Measurements from ENCODE around the gene ALPI. TPM values are rescaled to one million over a fixed set of nuclear protein-coding genes. Genes with fewer than 3 reads are reported as not detected.

ALPI gene
- total RNA-seq, 2 donors from 2014 or later, result not detected

DNA sequence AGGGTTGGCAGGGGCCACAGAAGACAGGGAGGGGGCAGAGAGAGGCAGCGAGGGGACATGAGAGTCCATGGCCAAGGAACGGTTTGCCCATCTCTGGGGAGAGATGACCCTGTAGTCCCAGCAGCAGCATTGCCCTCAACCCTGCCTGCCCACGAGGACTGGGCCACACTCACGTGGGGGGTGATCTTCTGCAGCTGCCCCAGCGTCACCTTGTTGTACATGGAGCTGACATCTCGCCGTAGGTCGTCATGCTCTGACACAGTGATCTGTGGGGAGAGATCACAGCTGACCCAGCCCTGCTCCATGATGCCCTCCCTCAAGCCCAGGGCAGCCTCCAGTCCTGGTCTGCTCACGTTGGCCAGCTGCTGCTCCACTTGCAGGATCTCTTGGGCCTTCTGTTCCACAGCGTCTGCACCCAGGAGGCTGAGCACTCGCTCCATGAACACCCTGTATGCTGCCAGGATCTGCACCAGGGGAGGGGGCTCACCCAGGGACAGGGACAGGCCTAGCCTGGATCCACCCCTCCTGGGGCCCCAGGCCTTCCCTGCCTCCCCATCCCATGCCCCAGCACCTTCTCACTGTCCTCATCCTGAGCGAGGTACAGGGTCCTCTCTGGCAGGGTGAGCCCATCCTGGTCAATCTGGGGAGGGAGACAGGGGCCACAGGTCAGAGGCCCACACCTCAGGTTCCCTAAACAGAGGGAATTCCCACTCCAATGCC lies 28.8 kb downstream of the ALPI start:
- Histone ChIP-seq H3K9me3 (ENCODE audit: control insufficient read depth, low read length) (no peaks in the 10 kb centered on the region), H3K36me3 (ENCODE audit: control insufficient read depth, insufficient read depth, low read length) (no peaks in the 10 kb centered on the region), H3K9ac (ENCODE audit: extremely low read depth, low read length, poor library complexity, severe bottlenecking) (no peak overlapping the region), H3K4me1 (ENCODE audit: control insufficient read depth, insufficient read depth, low read length) (no peaks in the 10 kb centered on the region), H3K4me3 (ENCODE audit: low read length) (no peak overlapping the region), H3K27ac (ENCODE audit: low read depth, low read length) (no peak overlapping the region), H3K27me3 (ENCODE audit: control insufficient read depth, insufficient read depth, low read length, poor library complexity, severe bottlenecking) (peaks cover 72% of the 10 kb centered on the region)
- peak; percentile 42 for DNase-seq
- Mint-ChIP-seq H3K4me1 (peaks cover 6% of the 10 kb centered on the region), H3K27ac (no peak overlapping the region), H3K36me3 (ENCODE audit: low read depth) (no peaks in the 10 kb centered on the region), H3K9me3 (no peaks in the 10 kb centered on the region), H3K27me3 (ENCODE audit: insufficient read depth) (peaks cover 68% of the 10 kb centered on the region), H3K4me3 (peak overlapping the region; percentile 37)
- TF ChIP-seq, protein P1, sequence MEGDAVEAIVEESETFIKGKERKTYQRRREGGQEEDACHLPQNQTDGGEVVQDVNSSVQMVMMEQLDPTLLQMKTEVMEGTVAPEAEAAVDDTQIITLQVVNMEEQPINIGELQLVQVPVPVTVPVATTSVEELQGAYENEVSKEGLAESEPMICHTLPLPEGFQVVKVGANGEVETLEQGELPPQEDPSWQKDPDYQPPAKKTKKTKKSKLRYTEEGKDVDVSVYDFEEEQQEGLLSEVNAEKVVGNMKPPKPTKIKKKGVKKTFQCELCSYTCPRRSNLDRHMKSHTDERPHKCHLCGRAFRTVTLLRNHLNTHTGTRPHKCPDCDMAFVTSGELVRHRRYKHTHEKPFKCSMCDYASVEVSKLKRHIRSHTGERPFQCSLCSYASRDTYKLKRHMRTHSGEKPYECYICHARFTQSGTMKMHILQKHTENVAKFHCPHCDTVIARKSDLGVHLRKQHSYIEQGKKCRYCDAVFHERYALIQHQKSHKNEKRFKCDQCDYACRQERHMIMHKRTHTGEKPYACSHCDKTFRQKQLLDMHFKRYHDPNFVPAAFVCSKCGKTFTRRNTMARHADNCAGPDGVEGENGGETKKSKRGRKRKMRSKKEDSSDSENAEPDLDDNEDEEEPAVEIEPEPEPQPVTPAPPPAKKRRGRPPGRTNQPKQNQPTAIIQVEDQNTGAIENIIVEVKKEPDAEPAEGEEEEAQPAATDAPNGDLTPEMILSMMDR (conservative IDR thresholded peaks at IDR 0.05), result no peak
- 87 to 91% methylated on average over 6 to 12 of the region's 12 CpGs for WGBS, 2 experiments (ENCODE audit: insufficient coverage in 1 of 2, insufficient read length in 1 of 2)

DNA sequence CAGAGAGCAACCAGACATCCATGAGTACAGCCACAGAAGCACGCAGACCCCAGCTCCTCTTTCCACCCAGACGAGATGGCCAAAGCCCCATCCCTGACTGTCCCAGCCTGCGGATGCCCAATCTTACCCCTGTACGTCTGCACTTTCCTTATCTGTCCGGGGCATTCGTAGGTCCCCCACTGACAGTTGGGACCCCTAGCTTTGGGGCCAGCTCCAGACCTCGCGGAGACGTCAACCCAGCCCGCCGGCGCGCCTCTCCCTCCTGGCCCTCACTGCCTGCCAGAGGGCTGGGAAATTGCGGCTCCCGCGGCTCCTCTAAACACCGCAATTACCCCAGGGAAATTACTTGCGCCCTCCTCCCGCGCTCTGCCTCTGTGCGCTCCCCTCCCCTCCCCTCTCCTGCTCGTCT lies 29.4 kb downstream of the ALPI start:
- H3K27ac ChIP-seq (ENCODE audit: low read depth, low read length), result no peak overlapping the region
- no peaks in the 10 kb centered on the region for H3K9me3 ChIP-seq (ENCODE audit: control insufficient read depth, low read length)
- H3K4me3 ChIP-seq (ENCODE audit: low read length), result no peak overlapping the region
- no peaks in the 10 kb centered on the region for H3K4me1 ChIP-seq (ENCODE audit: control insufficient read depth, insufficient read depth, low read length)
- DNase-seq, result no peak
- no peaks in the 10 kb centered on the region for H3K9me3 Mint-ChIP-seq
- H3K4me3 Mint-ChIP-seq, result peak overlapping the region; percentile 37
- 18 to 58% methylated on average over 4 to 22 of the region's 22 CpGs for WGBS, 2 experiments (ENCODE audit: insufficient coverage in 1 of 2, insufficient read length in 1 of 2)
- H3K4me1 Mint-ChIP-seq, result peaks cover 7% of the 10 kb centered on the region
- H3K9ac ChIP-seq (ENCODE audit: extremely low read depth, low read length, poor library complexity, severe bottlenecking), result no peak overlapping the region
- H3K36me3 Mint-ChIP-seq (ENCODE audit: low read depth), result no peaks in the 10 kb centered on the region
- peaks cover 73% of the 10 kb centered on the region for H3K27me3 Mint-ChIP-seq (ENCODE audit: insufficient read depth)
- TF ChIP-seq, protein P1 (conservative IDR thresholded peaks at IDR 0.05), result no peak
- no peak overlapping the region for H3K27ac Mint-ChIP-seq
- H3K36me3 ChIP-seq (ENCODE audit: control insufficient read depth, insufficient read depth, low read length), result no peaks in the 10 kb centered on the region
- H3K27me3 ChIP-seq (ENCODE audit: control insufficient read depth, insufficient read depth, low read length, poor library complexity, severe bottlenecking), result peaks cover 77% of the 10 kb centered on the region

DNA sequence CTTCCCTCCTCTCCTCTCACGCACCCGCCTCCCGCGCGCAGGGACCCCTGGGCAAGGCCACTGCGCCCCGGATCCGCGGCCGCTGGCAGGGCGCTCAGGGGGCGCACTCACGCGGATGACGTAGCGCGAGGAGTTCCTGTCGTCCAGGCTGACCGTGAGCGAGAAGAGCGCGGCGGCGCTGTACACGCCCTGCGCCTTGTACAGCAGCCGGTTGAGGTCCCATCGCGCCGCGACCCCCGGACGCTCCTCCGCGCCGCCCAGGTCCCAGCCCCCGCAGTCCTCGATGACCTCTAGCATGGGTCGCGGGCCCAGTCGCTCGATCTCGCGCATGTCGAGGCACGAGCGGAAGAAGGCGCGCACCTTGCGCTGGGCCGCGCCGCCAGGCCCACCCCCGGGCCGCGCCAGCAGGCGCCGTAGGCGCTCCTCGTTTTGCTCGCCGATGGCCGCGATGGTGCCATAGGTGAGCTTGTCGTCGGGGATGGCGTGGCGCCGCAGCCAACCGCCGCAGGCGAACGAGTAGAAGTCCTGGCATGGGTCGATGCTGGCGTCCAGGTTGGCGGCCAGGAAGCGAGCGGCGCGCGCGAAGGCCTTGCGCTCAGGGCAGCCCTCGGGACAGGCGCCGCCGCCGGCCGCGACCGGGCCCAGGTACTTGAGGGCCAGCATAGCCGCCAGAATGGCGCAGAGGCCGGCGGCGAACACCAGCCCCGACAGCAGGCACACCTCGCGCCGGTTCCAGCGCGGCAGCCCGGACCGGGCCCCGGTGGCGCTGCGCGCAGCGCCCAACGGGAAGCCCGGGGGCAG lies 30.0 kb downstream of the ALPI start:
- H3K4me1 ChIP-seq (ENCODE audit: control insufficient read depth, insufficient read depth, low read length), result no peaks in the 10 kb centered on the region
- H3K36me3 ChIP-seq (ENCODE audit: control insufficient read depth, insufficient read depth, low read length), result no peaks in the 10 kb centered on the region
- peaks cover 77% of the 10 kb centered on the region for H3K27me3 ChIP-seq (ENCODE audit: control insufficient read depth, insufficient read depth, low read length, poor library complexity, severe bottlenecking)
- H3K4me3 Mint-ChIP-seq, result peak overlapping the region; percentile 37
- no peak overlapping the region for H3K27ac Mint-ChIP-seq
- peaks cover 7% of the 10 kb centered on the region for H3K4me1 Mint-ChIP-seq
- peaks cover 74% of the 10 kb centered on the region for H3K27me3 Mint-ChIP-seq (ENCODE audit: insufficient read depth)
- no peak overlapping the region for H3K9ac ChIP-seq (ENCODE audit: extremely low read depth, low read length, poor library complexity, severe bottlenecking)
- 5% methylated on average over 61 to 111 of the region's 111 CpGs for WGBS, 2 experiments (ENCODE audit: insufficient coverage in 1 of 2, insufficient read length in 1 of 2)
- no peaks in the 10 kb centered on the region for H3K36me3 Mint-ChIP-seq (ENCODE audit: low read depth)
- no peaks in the 10 kb centered on the region for H3K9me3 ChIP-seq (ENCODE audit: control insufficient read depth, low read length)
- H3K4me3 ChIP-seq (ENCODE audit: low read length), result no peak overlapping the region
- TF ChIP-seq, protein P1 (conservative IDR thresholded peaks at IDR 0.05), result no peak
- DNase-seq, result peak; percentile 78
- no peaks in the 10 kb centered on the region for H3K9me3 Mint-ChIP-seq
- H3K27ac ChIP-seq (ENCODE audit: low read depth, low read length), result no peak overlapping the region
